Mesodermal cell (in vitro differentiated cells): Measurements from ENCODE around the gene SDCBP2.

ENCODE experiments used
- H3K27ac ChIP-seq: 2 replicates; pipeline ENCODE4 v1.7.0; 2013; ENCODE audit warnings: mild to moderate bottlenecking, low read depth, low read length, moderate library complexity; ENCODE audit not compliant: severe bottlenecking
- H3K36me3 ChIP-seq: 2 replicates; pipeline ENCODE4 v1.7.1; 2013; ENCODE audit warnings: mild to moderate bottlenecking, low read length, moderate library complexity; ENCODE audit not compliant: control insufficient read depth, insufficient read depth
- H3K4me1 ChIP-seq: one replicate; pipeline ENCODE4 v1.7.1; 2013; ENCODE audit warnings: mild to moderate bottlenecking, low read length; ENCODE audit not compliant: insufficient read depth, control insufficient read depth, poor library complexity, severe bottlenecking
- H3K4me3 ChIP-seq: 2 replicates; pipeline ENCODE4 v1.7.0; 2013; ENCODE audit warnings: low read length, control low read depth, mild to moderate bottlenecking; ENCODE audit not compliant: insufficient read depth, poor library complexity, severe bottlenecking; ENCODE audit errors: extremely low read depth
- H3K9me3 ChIP-seq: 2 replicates; pipeline ENCODE4 v1.7.1; 2013; ENCODE audit warnings: mild to moderate bottlenecking, low read length, moderate library complexity; ENCODE audit not compliant: control insufficient read depth
- WGBS, 2 experiments: methylation state at CpG; one replicate each; pipeline ENCODE4 v1.1.5; 2013; ENCODE audit warnings: missing lambda C conversion rate in 2 of 2; ENCODE audit not compliant: insufficient coverage in 2 of 2; 5-methylcytosine and 5-hydroxymethylcytosine counted together

Gene SDCBP2

GRCh38 chr20:1327827-1328679 lies 886 bp downstream of the SDCBP2 start:
- no peak overlapping the region for H3K27ac ChIP-seq
- no peak overlapping the region for H3K4me3 ChIP-seq

GRCh38 chr20:1327241-1327653 lies 1.7 kb downstream of the SDCBP2 start:
- H3K4me1 ChIP-seq = peaks cover 35% of the 10 kb centered on the region
- no peak overlapping the region for H3K4me3 ChIP-seq
- no peak overlapping the region for H3K27ac ChIP-seq
- H3K36me3 ChIP-seq = peaks cover 29% of the 10 kb centered on the region
- 89 to 93% methylated on average over 4 to 8 of the region's 8 CpGs for WGBS, 2 experiments
- H3K9me3 ChIP-seq = no peaks in the 10 kb centered on the region

More at GRCh38 chr20:1327827-1328679, 886 bp downstream of the SDCBP2 start:
- no peaks in the 10 kb centered on the region for H3K9me3 ChIP-seq
- WGBS, 2 experiments = 91 to 98% methylated on average over 5 of the region's 7 CpGs
- H3K4me1 ChIP-seq = peaks cover 29% of the 10 kb centered on the region
- H3K36me3 ChIP-seq = peaks cover 35% of the 10 kb centered on the region

GRCh38 chr20:1326031-1326930 lies 2.7 kb downstream of the SDCBP2 start:
- H3K4me3 ChIP-seq = peak overlapping the region; percentile 93
- peak overlapping the region; percentile 99 for H3K27ac ChIP-seq
- H3K4me1 ChIP-seq = peaks cover 35% of the 10 kb centered on the region
- no peaks in the 10 kb centered on the region for H3K9me3 ChIP-seq
- WGBS, 2 experiments = 53 to 62% methylated on average over 8 to 10 of the region's 10 CpGs
- peaks cover 20% of the 10 kb centered on the region for H3K36me3 ChIP-seq

- peaks cover 35% of the 10 kb centered on the region for H3K4me1 ChIP-seq
- peaks cover 15% of the 10 kb centered on the region for H3K36me3 ChIP-seq
- WGBS, 2 experiments = 1 to 2% methylated on average over 45 to 48 of the region's 56 CpGs
- H3K27ac ChIP-seq = peak overlapping the region; percentile 99
- H3K9me3 ChIP-seq = no peaks in the 10 kb centered on the region
- H3K4me3 ChIP-seq = peak overlapping the region; percentile 93
Observed at GRCh38 chr20:1325173-1326030, 3.5 kb downstream of the SDCBP2 start.

GRCh38 chr20:1324598-1325172 lies 4.3 kb downstream of the SDCBP2 start:
- Histone ChIP-seq H3K27ac (peak overlapping the region; percentile 99), H3K4me3 (peak overlapping the region; percentile 93), H3K36me3 (peaks cover 12% of the 10 kb centered on the region), H3K9me3 (no peaks in the 10 kb centered on the region), H3K4me1 (peaks cover 35% of the 10 kb centered on the region)
- 16 to 50% methylated on average over 8 to 15 of the region's 15 CpGs for WGBS, 2 experiments

GRCh38 chr20:1323830-1324597 lies 4.9 kb downstream of the SDCBP2 start:
- no peak overlapping the region for H3K4me3 ChIP-seq
- peaks cover 35% of the 10 kb centered on the region for H3K4me1 ChIP-seq
- 79 to 93% methylated on average over 6 to 7 of the region's 12 CpGs for WGBS, 2 experiments
- no peaks in the 10 kb centered on the region for H3K9me3 ChIP-seq
- no peak overlapping the region for H3K27ac ChIP-seq
- peaks cover 7% of the 10 kb centered on the region for H3K36me3 ChIP-seq

- Histone ChIP-seq H3K4me1 (peaks cover 31% of the 10 kb centered on the region), H3K4me3 (no peak overlapping the region), H3K36me3 (no peaks in the 10 kb centered on the region), H3K27ac (peak overlapping the region; percentile 57), H3K9me3 (no peaks in the 10 kb centered on the region)
- 88 to 89% methylated on average over 3 of the region's 6 CpGs for WGBS, 2 experiments
Observed at GRCh38 chr20:1323256-1323655, 5.7 kb downstream of the SDCBP2 start.

GRCh38 chr20:1322511-1323245 lies 6.3 kb downstream of the SDCBP2 start:
- H3K4me1 ChIP-seq = peaks cover 26% of the 10 kb centered on the region
- no peaks in the 10 kb centered on the region for H3K36me3 ChIP-seq
- no peak overlapping the region for H3K4me3 ChIP-seq
- peak overlapping the region; percentile 57 for H3K27ac ChIP-seq
- H3K9me3 ChIP-seq = no peaks in the 10 kb centered on the region
- WGBS, 2 experiments = 89 to 100% methylated on average over 4 to 10 of the region's 11 CpGs

GRCh38 chr20:1321654-1321939 lies 7.3 kb downstream of the SDCBP2 start:
- H3K27ac ChIP-seq = no peak overlapping the region
- peaks cover 17% of the 10 kb centered on the region for H3K4me1 ChIP-seq
- 83 to 89% methylated on average over 3 to 4 of the region's 4 CpGs for WGBS, 2 experiments
- no peaks in the 10 kb centered on the region for H3K9me3 ChIP-seq
- H3K4me3 ChIP-seq = no peak overlapping the region
- H3K36me3 ChIP-seq = no peaks in the 10 kb centered on the region
